Measurements from ENCODE around the gene AGR2. TPM values are rescaled to one million over a fixed set of nuclear protein-coding genes. Genes with fewer than 3 reads are reported as not detected.
"Not testable (repeated sequence)": the region's sequence is repeated elsewhere in the genome, so short reads cannot be mapped to it uniquely, and the experiment has no call there.

Gene AGR2
- total RNA-seq, 1 donor from 2014 or later = not detected

GRCh38 chr7:16780596-16780995 is 24.2 kb downstream of the AGR2 start:
- Mint-ChIP-seq H3K4me3 (no peak overlapping the region), H3K4me1 (ENCODE audit: low read depth) (no peaks in the 10 kb centered on the region), H3K27me3 (ENCODE audit: insufficient read depth) (peaks cover 2% of the 10 kb centered on the region), H3K27ac (no peak overlapping the region), H3K9me3 (no peaks in the 10 kb centered on the region), H3K36me3 (ENCODE audit: low read depth) (no peaks in the 10 kb centered on the region)
- intact Hi-C loops (cut with micrococcal nuclease) = no loop called here
- DNase-seq (ENCODE audit: low spot score) = no peak

- Mint-ChIP-seq H3K9me3 (no peaks in the 10 kb centered on the region), H3K4me3 (no peak overlapping the region)
- intact Hi-C loops (cut with micrococcal nuclease) = no loop called here
Observed at GRCh38 chr7:16779051-16779450, 25.7 kb downstream of the AGR2 start.

DNA sequence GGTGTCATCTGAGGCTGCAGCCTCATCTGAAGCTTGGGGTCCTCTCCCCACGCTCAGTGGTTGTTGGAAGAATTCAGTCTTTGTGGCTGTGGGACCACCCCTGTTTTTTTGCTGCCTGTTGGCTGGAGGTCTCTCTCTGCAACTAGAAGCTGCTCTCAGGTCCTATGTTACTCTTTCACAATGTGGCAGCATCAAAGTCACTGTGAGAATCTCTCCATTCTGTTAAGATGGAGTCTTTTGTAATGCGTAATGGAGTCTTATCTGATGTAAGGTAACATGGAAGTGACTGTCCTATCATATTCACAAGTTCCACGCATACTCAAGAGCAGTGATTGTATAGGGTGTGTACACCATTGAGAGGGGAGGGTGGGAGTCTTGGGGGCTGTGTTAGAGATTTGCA is 26.3 kb downstream of the AGR2 start:
- Mint-ChIP-seq H3K9me3 (no peaks in the 10 kb centered on the region), H3K27me3 (ENCODE audit: insufficient read depth) (no peaks in the 10 kb centered on the region), H3K4me1 (ENCODE audit: low read depth) (no peaks in the 10 kb centered on the region), H3K4me3 (no peak overlapping the region), H3K27ac (no peak overlapping the region), H3K36me3 (ENCODE audit: low read depth) (no peaks in the 10 kb centered on the region)
- DNase-seq (ENCODE audit: low spot score) = no peak
- intact Hi-C loops (cut with micrococcal nuclease) = no loop called here

More at GRCh38 chr7:16779051-16779450, 25.7 kb downstream of the AGR2 start:
- Mint-ChIP-seq H3K27ac (no peak overlapping the region), H3K36me3 (ENCODE audit: low read depth) (no peaks in the 10 kb centered on the region), H3K27me3 (ENCODE audit: insufficient read depth) (no peaks in the 10 kb centered on the region), H3K4me1 (ENCODE audit: low read depth) (no peaks in the 10 kb centered on the region)
- no peak for DNase-seq (ENCODE audit: low spot score)

DNA sequence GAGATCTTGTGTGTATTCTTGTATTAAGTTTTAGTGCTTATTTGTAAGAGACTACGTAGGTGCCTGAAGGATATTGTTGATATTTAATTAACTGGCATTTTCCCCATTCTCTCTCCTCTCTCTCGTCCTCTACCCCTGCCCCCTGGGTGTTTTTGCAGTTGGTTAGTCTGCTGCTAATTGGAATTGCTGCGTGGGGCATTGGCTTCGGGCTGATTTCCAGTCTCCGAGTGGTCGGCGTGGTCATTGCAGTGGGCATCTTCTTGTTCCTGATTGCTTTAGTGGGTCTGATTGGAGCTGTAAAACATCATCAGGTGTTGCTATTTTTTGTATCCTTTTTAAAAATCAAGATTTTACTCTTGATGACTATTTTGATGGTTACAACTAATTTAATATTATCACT is 28.7 kb downstream of the AGR2 start:
- no peak for DNase-seq (ENCODE audit: low spot score)
- Mint-ChIP-seq H3K27me3 (ENCODE audit: insufficient read depth) (no peaks in the 10 kb centered on the region), H3K9me3 (no peaks in the 10 kb centered on the region), H3K4me3 (no peak overlapping the region), H3K4me1 (ENCODE audit: low read depth) (no peaks in the 10 kb centered on the region), H3K27ac (no peak overlapping the region), H3K36me3 (ENCODE audit: low read depth) (no peaks in the 10 kb centered on the region)
- intact Hi-C loops (cut with micrococcal nuclease) = no loop called here

DNA sequence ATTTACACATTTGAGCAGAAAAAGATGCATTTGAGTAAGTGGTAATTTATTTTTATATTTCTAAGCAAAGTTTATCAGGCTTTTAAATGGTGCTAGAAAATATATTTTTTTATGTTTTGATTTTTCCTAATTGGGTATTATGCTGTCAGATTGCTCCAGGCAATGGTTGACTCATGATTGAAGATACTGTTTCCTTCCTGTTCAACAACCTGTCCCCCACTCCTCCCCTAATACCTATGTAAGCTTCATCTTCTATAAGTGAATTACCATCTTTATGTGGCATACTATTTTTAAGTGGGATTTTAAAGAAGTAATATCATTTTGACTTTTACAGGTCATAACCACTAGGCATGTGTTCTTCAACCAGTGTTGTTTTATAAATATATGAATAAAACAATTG is 29.8 kb downstream of the AGR2 start:
- intact Hi-C loops (cut with micrococcal nuclease) = no loop called here
- Mint-ChIP-seq H3K27ac (no peak overlapping the region), H3K36me3 (ENCODE audit: low read depth) (no peaks in the 10 kb centered on the region), H3K4me1 (ENCODE audit: low read depth) (no peaks in the 10 kb centered on the region), H3K4me3 (no peak overlapping the region), H3K9me3 (no peaks in the 10 kb centered on the region), H3K27me3 (ENCODE audit: insufficient read depth) (no peaks in the 10 kb centered on the region)
- no peak for DNase-seq (ENCODE audit: low spot score)

- no peak for DNase-seq (ENCODE audit: low spot score)
- no peaks in the 10 kb centered on the region for H3K4me1 Mint-ChIP-seq (ENCODE audit: low read depth)
- no peak overlapping the region for H3K4me3 Mint-ChIP-seq
- no peak overlapping the region for H3K27ac Mint-ChIP-seq
- intact Hi-C loops (cut with micrococcal nuclease) = no loop called here
- H3K36me3 Mint-ChIP-seq (ENCODE audit: low read depth) = no peaks in the 10 kb centered on the region
- no peaks in the 10 kb centered on the region for H3K9me3 Mint-ChIP-seq
- H3K27me3 Mint-ChIP-seq (ENCODE audit: insufficient read depth) = no peaks in the 10 kb centered on the region
Observed at GRCh38 chr7:16774294-16774693, 30.5 kb downstream of the AGR2 start.

- Mint-ChIP-seq H3K36me3 (ENCODE audit: low read depth) (no peaks in the 10 kb centered on the region), H3K4me3 (no peak overlapping the region), H3K4me1 (ENCODE audit: low read depth) (no peaks in the 10 kb centered on the region), H3K27me3 (ENCODE audit: insufficient read depth) (no peaks in the 10 kb centered on the region), H3K9me3 (no peaks in the 10 kb centered on the region), H3K27ac (no peak overlapping the region)
- intact Hi-C loops (cut with micrococcal nuclease) = no loop called here
- no peak for DNase-seq (ENCODE audit: low spot score)
Observed at GRCh38 chr7:16773884-16774283, 30.9 kb downstream of the AGR2 start.

DNA sequence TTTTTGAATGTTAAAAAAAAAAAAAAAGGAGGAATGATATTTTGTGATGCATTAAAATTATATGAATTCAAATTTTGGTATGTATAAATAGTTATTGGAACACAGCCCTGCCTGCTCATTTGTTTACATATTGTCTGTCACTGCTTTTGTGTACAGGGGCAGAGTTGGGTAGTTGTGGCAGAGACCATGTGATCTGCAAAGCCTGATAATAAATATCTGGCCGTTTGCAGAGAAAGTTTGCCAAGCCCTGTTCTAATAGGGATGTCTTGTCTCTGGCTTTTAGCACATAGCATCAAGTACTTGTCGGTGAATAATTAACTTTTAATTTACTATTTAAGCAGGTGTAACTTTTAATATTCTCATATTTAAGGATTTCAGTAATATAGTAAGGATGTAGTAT is 31.5 kb downstream of the AGR2 start:
- H3K36me3 Mint-ChIP-seq (ENCODE audit: low read depth) = no peaks in the 10 kb centered on the region
- no peaks in the 10 kb centered on the region for H3K9me3 Mint-ChIP-seq
- H3K27ac Mint-ChIP-seq = no peak overlapping the region
- intact Hi-C loops (cut with micrococcal nuclease) = no loop called here
- H3K4me1 Mint-ChIP-seq (ENCODE audit: low read depth) = no peaks in the 10 kb centered on the region
- no peak overlapping the region for H3K4me3 Mint-ChIP-seq
- no peaks in the 10 kb centered on the region for H3K27me3 Mint-ChIP-seq (ENCODE audit: insufficient read depth)
- no peak for DNase-seq (ENCODE audit: low spot score)

DNA sequence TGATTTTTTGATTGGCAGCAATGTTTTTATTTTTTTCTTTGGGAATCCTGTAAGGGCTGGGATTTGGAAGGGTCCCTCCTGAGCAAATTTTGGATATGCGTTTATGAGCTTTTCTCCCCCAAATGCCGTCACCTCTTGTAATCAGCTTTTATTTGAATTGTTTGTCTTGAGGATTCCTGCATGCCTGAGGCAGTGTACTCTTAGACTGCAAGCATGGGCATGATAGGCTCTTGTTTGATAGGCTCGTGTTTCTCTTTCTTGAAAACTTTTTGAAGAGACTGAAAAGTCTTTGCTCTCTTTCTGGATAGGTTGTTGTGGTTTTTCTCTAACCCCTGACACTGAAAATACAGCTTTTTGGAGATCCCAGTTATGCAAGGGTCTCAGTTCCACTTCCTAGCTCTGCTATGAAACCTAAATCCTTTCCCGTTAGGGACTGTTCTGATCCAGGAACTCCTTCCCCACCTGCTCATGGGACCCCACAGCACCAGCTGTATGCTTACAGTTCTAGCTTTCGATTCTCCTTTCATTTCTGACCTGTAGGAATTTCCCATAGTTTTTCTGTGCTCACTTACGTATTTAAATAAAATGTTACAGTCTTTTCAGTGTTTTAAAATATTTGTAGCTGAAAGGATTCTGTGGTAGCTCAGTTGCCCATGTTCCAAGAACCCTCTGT is 34.0 kb downstream of the AGR2 start:
- Mint-ChIP-seq H3K4me3 (no peak overlapping the region), H3K4me1 (ENCODE audit: low read depth) (no peaks in the 10 kb centered on the region), H3K27ac (no peak overlapping the region), H3K36me3 (ENCODE audit: low read depth) (no peaks in the 10 kb centered on the region), H3K9me3 (no peaks in the 10 kb centered on the region), H3K27me3 (ENCODE audit: insufficient read depth) (peaks cover 3% of the 10 kb centered on the region)
- DNase-seq (ENCODE audit: low spot score) = no peak
- intact Hi-C loops (cut with micrococcal nuclease) = no loop called here

DNA sequence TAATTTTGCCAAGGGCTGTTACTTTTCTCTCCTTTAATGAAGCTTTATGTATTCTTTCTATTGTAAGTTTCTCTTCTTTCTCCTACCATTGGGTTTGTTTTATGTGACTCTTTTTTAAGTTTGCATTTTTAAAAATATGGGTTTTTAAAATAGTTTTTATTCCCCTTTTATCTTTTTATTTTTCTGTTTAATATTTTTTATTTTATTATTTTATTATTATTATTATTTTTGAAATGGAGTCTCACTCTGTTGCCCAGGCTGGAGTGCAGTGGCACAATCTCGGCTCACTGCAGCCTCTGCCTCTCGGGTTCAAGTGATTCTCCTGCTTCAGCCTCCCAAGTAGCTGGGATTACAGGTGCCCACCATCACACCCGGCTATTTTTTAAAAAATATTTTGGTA is 34.8 kb downstream of the AGR2 start:
- H3K27me3 Mint-ChIP-seq (ENCODE audit: insufficient read depth); H3K9me3 Mint-ChIP-seq; H3K36me3 Mint-ChIP-seq (ENCODE audit: low read depth); H3K4me1 Mint-ChIP-seq (ENCODE audit: low read depth); DNase-seq (ENCODE audit: low spot score); H3K27ac Mint-ChIP-seq; intact Hi-C loops (cut with micrococcal nuclease); H3K4me3 Mint-ChIP-seq: not testable (repeated sequence)

DNA sequence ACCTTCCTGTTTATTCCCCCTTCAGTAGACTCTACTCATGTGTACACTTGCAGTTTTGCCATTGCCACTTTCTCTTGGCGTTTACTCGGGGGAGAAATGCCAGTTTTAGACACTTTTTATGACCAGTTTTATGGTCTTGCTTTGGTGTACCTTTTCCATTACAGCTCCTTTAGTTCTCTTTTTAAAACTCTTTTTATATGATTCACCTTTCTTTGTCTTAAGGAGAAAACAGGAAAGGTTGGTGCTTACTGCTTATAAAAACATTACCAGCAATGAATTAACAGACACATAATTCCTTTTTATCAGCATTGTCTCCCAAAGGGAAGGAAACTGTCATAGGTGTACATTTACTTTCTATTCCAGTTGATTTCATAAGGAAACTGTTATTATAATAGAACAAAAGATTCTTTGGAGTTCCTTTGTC is 39.4 kb downstream of the AGR2 start:
- H3K4me1 Mint-ChIP-seq (ENCODE audit: low read depth) = no peaks in the 10 kb centered on the region
- H3K4me3 Mint-ChIP-seq = no peak overlapping the region
- no peak overlapping the region for H3K27ac Mint-ChIP-seq
- DNase-seq (ENCODE audit: low spot score) = no peak
- no peaks in the 10 kb centered on the region for H3K36me3 Mint-ChIP-seq (ENCODE audit: low read depth)
- H3K9me3 Mint-ChIP-seq = no peaks in the 10 kb centered on the region
- H3K27me3 Mint-ChIP-seq (ENCODE audit: insufficient read depth) = peaks cover 3% of the 10 kb centered on the region
- intact Hi-C loops (cut with micrococcal nuclease) = no loop called here

DNA sequence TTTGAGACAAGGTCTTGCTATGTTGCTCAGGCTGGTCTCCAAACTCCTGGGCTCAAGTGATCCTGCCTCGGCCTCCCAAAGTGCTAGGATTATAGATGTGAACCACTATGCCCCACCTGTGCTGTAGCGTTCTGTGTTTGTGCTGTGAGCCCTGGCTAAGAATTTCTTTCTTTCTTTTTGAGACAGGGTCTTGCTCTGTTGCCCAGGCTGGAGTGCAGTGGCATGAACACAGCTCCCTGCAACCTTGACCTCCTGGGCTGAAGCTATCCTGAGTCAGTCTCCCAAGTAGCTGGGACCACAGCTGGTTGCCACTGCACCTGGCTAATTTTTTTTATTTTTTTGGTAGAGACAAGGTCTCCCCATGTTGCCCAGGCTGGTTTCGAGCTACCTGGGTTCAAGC is 39.9 kb downstream of the AGR2 start:
- Mint-ChIP-seq H3K27me3 (ENCODE audit: insufficient read depth) (peaks cover 3% of the 10 kb centered on the region), H3K4me3 (no peak overlapping the region), H3K36me3 (ENCODE audit: low read depth) (no peaks in the 10 kb centered on the region), H3K4me1 (ENCODE audit: low read depth) (no peaks in the 10 kb centered on the region), H3K9me3 (no peaks in the 10 kb centered on the region), H3K27ac (no peak overlapping the region)
- intact Hi-C loops (cut with micrococcal nuclease) = no loop called here
- DNase-seq (ENCODE audit: low spot score) = no peak

DNA sequence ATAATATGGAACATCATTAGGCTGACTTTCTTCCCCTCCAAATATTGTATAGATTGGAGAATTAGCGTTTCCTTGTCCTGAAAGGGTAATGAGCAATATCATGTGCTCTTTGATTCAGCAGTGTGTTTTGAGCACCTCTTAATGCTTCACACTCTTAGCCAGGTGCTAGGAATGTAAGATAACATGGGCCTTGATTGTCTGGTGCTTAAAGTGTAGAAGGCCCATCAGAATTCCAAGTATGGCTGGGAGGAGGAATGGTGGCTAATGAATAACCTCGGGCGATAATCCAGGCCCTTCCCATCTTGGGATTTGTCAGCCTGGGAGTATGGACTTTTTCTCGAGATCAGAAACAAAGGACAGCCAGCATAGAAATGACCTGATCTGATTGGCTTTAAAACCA is 42.6 kb downstream of the AGR2 start:
- Mint-ChIP-seq H3K27me3 (ENCODE audit: insufficient read depth) (peaks cover 3% of the 10 kb centered on the region), H3K9me3 (no peaks in the 10 kb centered on the region), H3K4me1 (ENCODE audit: low read depth) (no peaks in the 10 kb centered on the region), H3K27ac (no peak overlapping the region), H3K36me3 (ENCODE audit: low read depth) (no peaks in the 10 kb centered on the region), H3K4me3 (no peak overlapping the region)
- intact Hi-C loops (cut with micrococcal nuclease) = no loop called here
- DNase-seq (ENCODE audit: low spot score) = no peak

- Mint-ChIP-seq H3K27ac (no peak overlapping the region), H3K36me3 (ENCODE audit: low read depth) (no peaks in the 10 kb centered on the region), H3K9me3 (no peaks in the 10 kb centered on the region), H3K4me1 (ENCODE audit: low read depth) (peaks cover 2% of the 10 kb centered on the region), H3K27me3 (ENCODE audit: insufficient read depth) (peaks cover 19% of the 10 kb centered on the region), H3K4me3 (no peak overlapping the region)
- intact Hi-C loops (cut with micrococcal nuclease) = no loop called here
- DNase-seq (ENCODE audit: low spot score) = no peak
Observed at GRCh38 chr7:16759840-16760239, 45.0 kb downstream of the AGR2 start.

All from activated T-helper 1 cell treated with anti-CD3 and anti-CD28 coated beads, Interleukin-12 subunit alpha, Interleukin-12 subunit beta, Interleukin-2, Interleukin-4 antibody, amounts not matched to agents 30 ng/mL and 10 ng/mL and 1 ng/mL, durations not matched to agents 14 hours and 24 hours and 36 hours (primary cell).